DND-41 (cell line): Measurements from ENCODE around the gene GALNT1.

ENCODE experiments used
- ATAC-seq: fragments of 200-7000 bp; cut with Tn5 transposase; 3 replicates; pipeline ENCODE4 v1.9.1; 2021; ENCODE audit warnings: low read depth; ENCODE audit not compliant: insufficient read depth
- DNase-seq: peaks from one replicate; pipeline ENCODE4 v3.0.0-alpha.2; 2020
- H2AFZ ChIP-seq: 2 replicates; pipeline ENCODE4 v1.6.0; 2012; ENCODE audit warnings: low read depth, low read length
- H3K27ac ChIP-seq: 2 replicates; pipeline ENCODE4 v1.5.1; 2012; ENCODE audit warnings: low read length, inconsistent platforms
- H3K27me3 ChIP-seq: fragments of 200-600 bp; sonication (generic); 2 replicates; pipeline ENCODE4 v1.6.0; 2012; ENCODE audit warnings: low read length, mild to moderate bottlenecking, inconsistent platforms; ENCODE audit not compliant: insufficient read depth, poor library complexity
- H3K36me3 ChIP-seq: 2 replicates; pipeline ENCODE4 v1.5.1; 2012; ENCODE audit warnings: low read length, inconsistent platforms; ENCODE audit not compliant: insufficient read depth
- H3K4me1 ChIP-seq: 2 replicates; pipeline ENCODE4 v1.5.1; 2012; ENCODE audit warnings: mild to moderate bottlenecking, low read length; ENCODE audit not compliant: insufficient read depth
- H3K4me2 ChIP-seq: 2 replicates; pipeline ENCODE4 v1.6.0; 2012; ENCODE audit warnings: mild to moderate bottlenecking, moderate library complexity, low read length, inconsistent platforms; ENCODE audit not compliant: insufficient read depth
- H3K4me3 ChIP-seq, 2 experiments: fragments of 200-600 bp in 1 of 2; shearing (Covaris generic) in 1 of 2; 2 replicates each; pipeline ENCODE4 v1.5.1; 2012 to 2016; ENCODE audit warnings: inconsistent platforms in 2 of 2, low read length in 2 of 2, mild to moderate bottlenecking in 2 of 2, low read depth in 1 of 2, moderate library complexity in 1 of 2
- H3K79me2 ChIP-seq: 2 replicates; pipeline ENCODE4 v1.6.0; 2012; ENCODE audit warnings: low read length, inconsistent platforms; ENCODE audit not compliant: insufficient read depth
- H3K9ac ChIP-seq: 2 replicates; pipeline ENCODE4 v1.6.0; 2012; ENCODE audit warnings: low read depth, mild to moderate bottlenecking, inconsistent platforms, low read length, moderate library complexity
- H3K9me3 ChIP-seq: 2 replicates; pipeline ENCODE4 v1.5.1; 2012; ENCODE audit warnings: low read length, moderate library complexity, mild to moderate bottlenecking, inconsistent platforms; ENCODE audit not compliant: insufficient read depth, severe bottlenecking
- H4K20me1 ChIP-seq: 2 replicates; pipeline ENCODE4 v1.6.0; 2012; ENCODE audit warnings: low read length; ENCODE audit not compliant: insufficient read depth
- CTCF ChIP-seq: IDR thresholded peaks from 2 replicates; pipeline ENCODE4 v1.5.1; 2012; ENCODE audit warnings: borderline replicate concordance, low read length, moderate library complexity, mild to moderate bottlenecking; ENCODE audit not compliant: poor library complexity, severe bottlenecking; ENCODE audit errors: extremely low read depth
- EZH2 ChIP-seq: IDR thresholded peaks from 3 replicates; pipeline ENCODE4 v1.6.1; 2012; ENCODE audit warnings: borderline replicate concordance, low read depth, mild to moderate bottlenecking, moderate library complexity, low read length, inconsistent platforms; ENCODE audit not compliant: severe bottlenecking

The GALNT1 gene

GRCh38 chr18:35753306-35753910 lies 171.9 kb downstream of the GALNT1 start:
- TF ChIP-seq EZH2 (no peak), CTCF (no peak)
- no peaks in the 10 kb centered on the region for H3K4me1 ChIP-seq
- no peak overlapping the region for H2AFZ ChIP-seq
- ATAC-seq (no peak), DNase-seq (no peak)
- H3K79me2 ChIP-seq: no peaks in the 10 kb centered on the region
- H3K27ac ChIP-seq: no peak overlapping the region
- no peak overlapping the region for H3K9ac ChIP-seq
- no peaks in the 10 kb centered on the region for H3K9me3 ChIP-seq
- no peaks in the 10 kb centered on the region for H3K36me3 ChIP-seq
- no peak overlapping the region for H3K4me2 ChIP-seq
- H3K27me3 ChIP-seq: peaks cover 13% of the 10 kb centered on the region
- no peaks in the 10 kb centered on the region for H4K20me1 ChIP-seq
- H3K4me3 ChIP-seq: no peak overlapping the region

- no peak overlapping the region for H3K4me2 ChIP-seq
- H3K27me3 ChIP-seq: peaks cover 13% of the 10 kb centered on the region
- ATAC-seq (no peak), DNase-seq (no peak)
- H3K36me3 ChIP-seq: no peaks in the 10 kb centered on the region
- H3K79me2 ChIP-seq: no peaks in the 10 kb centered on the region
- H3K9ac ChIP-seq: no peak overlapping the region
- H4K20me1 ChIP-seq: no peaks in the 10 kb centered on the region
- H3K27ac ChIP-seq: no peak overlapping the region
- TF ChIP-seq CTCF (no peak), EZH2 (no peak)
- H3K9me3 ChIP-seq: no peaks in the 10 kb centered on the region
- no peak overlapping the region for H3K4me3 ChIP-seq
- H2AFZ ChIP-seq: no peak overlapping the region
- H3K4me1 ChIP-seq: no peaks in the 10 kb centered on the region
These were observed 172.9 kb downstream of the GALNT1 start for GRCh38 chr18:35754464-35754863.

GRCh38 chr18:35755369-35755768 lies 173.8 kb downstream of the GALNT1 start:
- DNase-seq (no peak), ATAC-seq (no peak)
- H3K27me3 ChIP-seq: peaks cover 11% of the 10 kb centered on the region
- no peaks in the 10 kb centered on the region for H3K36me3 ChIP-seq
- H3K9ac ChIP-seq: no peak overlapping the region
- no peaks in the 10 kb centered on the region for H3K79me2 ChIP-seq
- H3K4me3 ChIP-seq: no peak overlapping the region
- no peaks in the 10 kb centered on the region for H3K4me1 ChIP-seq
- TF ChIP-seq EZH2 (no peak), CTCF (no peak)
- no peak overlapping the region for H2AFZ ChIP-seq
- no peak overlapping the region for H3K4me2 ChIP-seq
- no peak overlapping the region for H3K27ac ChIP-seq
- no peaks in the 10 kb centered on the region for H4K20me1 ChIP-seq
- no peaks in the 10 kb centered on the region for H3K9me3 ChIP-seq
